22Rv1 (cell line): ENCODE data around the gene LMAN2.

Source experiments
- H3K27ac ChIP-seq: fragments of 450-650 bp; 2 replicates; pipeline ENCODE4 v1.5.1; 2017
- CTCF ChIP-seq: fragments of 450-650 bp; IDR thresholded peaks from 2 replicates; pipeline ENCODE4 v1.5.1; 2017; ENCODE audit warnings: mild to moderate bottlenecking
- ZFX ChIP-seq: fragments of 450-650 bp; IDR thresholded peaks from 2 replicates; pipeline ENCODE4 v1.6.1; 2017; ENCODE audit warnings: antibody characterized with exemption, borderline replicate concordance

The LMAN2 gene

GRCh38 chr5:177355868-177356168, 4.3 kb upstream of the LMAN2 start:
- TF ChIP-seq ZFX (no peak), CTCF (no peak)

GRCh38 chr5:177355162-177355867, 3.8 kb upstream of the LMAN2 start:
- H3K27ac ChIP-seq: no peak overlapping the region
- TF ChIP-seq ZFX: no peak
- TF ChIP-seq CTCF: no peak

More at GRCh38 chr5:177355868-177356168, 4.3 kb upstream of the LMAN2 start:
- no peak overlapping the region for H3K27ac ChIP-seq

DNA sequence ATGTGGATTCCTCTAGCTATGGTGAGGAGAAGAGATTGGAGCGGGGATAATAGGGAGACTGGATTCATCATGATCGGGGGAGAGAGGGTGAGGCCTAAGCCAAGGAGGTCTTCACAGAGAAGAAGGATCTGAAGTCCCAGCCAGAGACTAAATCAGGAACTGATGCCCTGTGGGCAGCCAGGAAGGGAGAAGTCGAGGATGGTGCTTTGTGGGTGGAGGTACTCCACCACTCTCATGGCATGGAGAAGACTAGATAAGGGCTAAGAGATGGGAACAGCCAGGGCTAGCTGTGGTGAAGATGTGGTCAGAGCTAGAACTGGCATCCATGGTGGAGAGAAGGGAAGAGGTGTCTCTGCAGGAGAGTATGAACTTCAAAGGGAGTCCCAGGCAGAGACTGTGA, 3.2 kb upstream of the LMAN2 start:
- no peak for TF ChIP-seq CTCF
- TF ChIP-seq ZFX: no peak
- no peak overlapping the region for H3K27ac ChIP-seq

GRCh38 chr5:177354256-177354655, 2.8 kb upstream of the LMAN2 start:
- H3K27ac ChIP-seq: no peak overlapping the region
- TF ChIP-seq CTCF: no peak
- no peak for TF ChIP-seq ZFX

DNA sequence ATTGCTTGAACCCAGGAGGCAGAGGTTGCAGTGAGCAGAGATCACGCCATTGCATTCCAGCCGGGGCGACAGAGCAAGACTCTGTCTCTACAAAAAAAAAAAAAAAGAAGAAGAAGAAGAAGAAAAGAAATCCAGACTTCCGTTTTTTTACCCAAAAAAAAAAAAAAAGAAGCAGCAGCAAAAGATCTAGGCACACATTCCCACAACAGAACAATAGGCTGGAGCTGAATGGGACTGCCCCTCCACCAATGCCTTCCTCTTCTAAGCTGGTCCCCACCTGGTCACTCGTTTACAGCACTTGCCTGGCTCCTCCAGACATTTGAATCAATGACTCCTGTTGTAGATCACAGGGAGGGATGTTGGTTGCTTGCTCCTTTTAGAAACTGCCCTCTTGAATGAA, 1.6 kb upstream of the LMAN2 start:
- TF ChIP-seq ZFX (no peak), CTCF (no peak)
- no peak overlapping the region for H3K27ac ChIP-seq

DNA sequence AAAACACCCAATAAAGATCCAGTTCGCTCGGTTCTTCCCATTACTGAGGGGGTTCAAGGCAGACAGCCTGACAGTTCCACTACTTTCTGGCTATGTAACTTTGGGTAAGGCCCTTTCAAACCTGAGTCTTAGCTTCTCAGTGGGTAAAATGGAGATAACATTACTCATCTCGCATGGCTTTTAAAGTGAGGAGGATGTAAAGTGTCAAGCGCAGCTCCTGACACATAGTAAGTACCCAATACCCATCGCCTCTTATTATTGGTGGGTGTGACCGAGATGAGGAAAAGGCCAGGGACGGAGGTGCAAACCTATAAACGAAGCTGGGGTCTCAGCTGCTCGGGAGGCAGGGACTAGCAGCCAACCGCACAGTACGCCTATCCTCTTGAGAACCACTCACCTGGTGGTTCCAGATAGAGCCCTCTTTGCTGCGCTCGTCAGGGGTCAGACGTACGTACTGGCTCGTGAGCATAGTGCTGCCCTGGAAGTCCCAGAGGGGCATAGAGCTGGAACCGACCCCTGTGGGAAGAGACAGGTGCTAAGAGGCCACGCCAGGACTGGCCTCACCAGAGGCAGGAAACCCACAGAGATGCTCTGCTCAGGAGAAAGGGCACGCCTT, 584 bp downstream of the LMAN2 start:
- peak overlapping the region; percentile 95 for H3K27ac ChIP-seq
- TF ChIP-seq ZFX (no peak), CTCF (no peak)

- no peak for TF ChIP-seq CTCF
- no peak for TF ChIP-seq ZFX
Measured at GRCh38 chr5:177349762-177350161, 1.7 kb downstream of the LMAN2 start.

More at GRCh38 chr5:177349762-177350161, 1.7 kb downstream of the LMAN2 start:
- 0 out of 2 replicates have a peak overlapping the region, but pooled peaks have one; percentile 20 for H3K27ac ChIP-seq
